Endodermal cell (in vitro differentiated cells): ENCODE measurements around the gene SPATA24. TPM values are rescaled to one million over a fixed set of nuclear protein-coding genes. Genes with fewer than 3 reads are reported as not detected.
"Not testable (repeated sequence)": the region's sequence is repeated elsewhere in the genome, so short reads cannot be mapped to it uniquely, and the experiment has no call there.

Experiments
- DNase-seq: peaks from one replicate; pipeline ENCODE4 v3.0.0-alpha.2; 2017
- H3K27ac ChIP-seq: 2 replicates; pipeline ENCODE4 v1.5.1; 2013; ENCODE audit warnings: mild to moderate bottlenecking, low read depth, low read length, moderate library complexity
- H3K27me3 ChIP-seq: 2 replicates; pipeline ENCODE4 v1.6.1; 2013; ENCODE audit warnings: mild to moderate bottlenecking, low read length, moderate library complexity; ENCODE audit not compliant: insufficient read depth, control insufficient read depth, poor library complexity, severe bottlenecking
- H3K36me3 ChIP-seq: 2 replicates; pipeline ENCODE4 v1.7.0; 2013; ENCODE audit warnings: mild to moderate bottlenecking, low read length, moderate library complexity; ENCODE audit not compliant: control insufficient read depth, insufficient read depth
- H3K4me1 ChIP-seq: one replicate; pipeline ENCODE4 v1.7.0; 2013; ENCODE audit warnings: low read length; ENCODE audit not compliant: control insufficient read depth, insufficient read depth
- H3K4me3 ChIP-seq: 2 replicates; pipeline ENCODE4 v1.5.1; 2013; ENCODE audit warnings: mild to moderate bottlenecking, low read length, moderate library complexity
- H3K9ac ChIP-seq: 2 replicates; pipeline ENCODE4 v1.6.1; 2013; ENCODE audit warnings: mild to moderate bottlenecking, low read length, moderate library complexity; ENCODE audit not compliant: poor library complexity, severe bottlenecking; ENCODE audit errors: extremely low read depth
- H3K9me3 ChIP-seq: 2 replicates; pipeline ENCODE4 v1.6.1; 2013; ENCODE audit warnings: mild to moderate bottlenecking, low read length, moderate library complexity; ENCODE audit not compliant: control insufficient read depth
- H3K27ac Mint-ChIP-seq: 2 replicates; pipeline ENCODE4 v1.8.0; 2020; ENCODE audit warnings: mixed read lengths
- H3K27me3 Mint-ChIP-seq: 2 replicates; pipeline ENCODE4 v1.8.0; 2021; ENCODE audit warnings: mild to moderate bottlenecking, mixed read lengths; ENCODE audit not compliant: insufficient read depth
- H3K36me3 Mint-ChIP-seq: 2 replicates; pipeline ENCODE4 v1.8.0; 2020; ENCODE audit warnings: low read depth, mixed read lengths
- H3K4me1 Mint-ChIP-seq: 2 replicates; pipeline ENCODE4 v1.8.0; 2020; ENCODE audit warnings: mixed read lengths
- H3K4me3 Mint-ChIP-seq: 2 replicates; pipeline ENCODE4 v1.8.0; 2020; ENCODE audit warnings: mild to moderate bottlenecking, moderate library complexity, mixed read lengths
- H3K9me3 Mint-ChIP-seq: 2 replicates; pipeline ENCODE4 v1.8.0; 2020; ENCODE audit warnings: mild to moderate bottlenecking, mixed read lengths
- CTCF ChIP-seq: fragments of 200-600 bp; sonication (generic); conservative IDR thresholded peaks from 2 replicates; pipeline ENCODE4 v1.5.0; 2021; ENCODE audit warnings: antibody characterized with exemption, mild to moderate bottlenecking
- WGBS, 2 experiments: methylation state at CpG; one replicate each; pipeline versions ENCODE4 v1.1.5 to v1.1.7; 2013; ENCODE audit warnings: missing lambda C conversion rate in 2 of 2, mixed read lengths in 1 of 2; ENCODE audit not compliant: insufficient coverage in 1 of 2, insufficient read length in 1 of 2; 5-methylcytosine and 5-hydroxymethylcytosine counted together
- total RNA-seq, 2 donors: library from RNA; stranded (reverse); fragmentation: NEBNext Ultra II Directional in 1 of 2; extraction: Animal tissue kit (Norgen Biotek cat#: 25700) in 1 of 2; gene quantifications; 2 replicates in 1 of 2; 3 replicates in 1 of 2; pipeline ENCODE4 v1.2.1, GENCODE V29; 2021

SPATA24 gene
- total RNA-seq, 2 donors from 2014 or later, result 9.8 to 10.6 TPM

- no peak for DNase-seq
- H3K4me3 ChIP-seq, result no peak overlapping the region
- Mint-ChIP-seq H3K4me1 (peaks cover 10% of the 10 kb centered on the region), H3K27ac (no peak overlapping the region), H3K36me3 (no peaks in the 10 kb centered on the region), H3K9me3 (no peaks in the 10 kb centered on the region), H3K4me3 (no peak overlapping the region), H3K27me3 (peaks cover 5% of the 10 kb centered on the region)
- no peak overlapping the region for H3K27ac ChIP-seq
- H3K27me3 ChIP-seq, result no peaks in the 10 kb centered on the region
- H3K36me3 ChIP-seq, result no peaks in the 10 kb centered on the region
- no peak for TF ChIP-seq CTCF
- H3K9me3 ChIP-seq, result no peaks in the 10 kb centered on the region
- no peaks in the 10 kb centered on the region for H3K4me1 ChIP-seq
- WGBS, 2 experiments, result 94 to 97% methylated on average over 3 to 5 of the region's 5 CpGs
- H3K9ac ChIP-seq, result no peak overlapping the region
Measured at GRCh38 chr5:139446956-139447779, 43.3 kb upstream of the SPATA24 start.

GRCh38 chr5:139445325-139446170 is 41.7 kb upstream of the SPATA24 start:
- no peak for TF ChIP-seq CTCF
- DNase-seq, result no peak
- Mint-ChIP-seq H3K4me1 (peaks cover 10% of the 10 kb centered on the region), H3K27me3 (peaks cover 6% of the 10 kb centered on the region), H3K36me3 (no peaks in the 10 kb centered on the region), H3K4me3 (no peak overlapping the region), H3K27ac (no peak overlapping the region), H3K9me3 (no peaks in the 10 kb centered on the region)
- H3K4me3 ChIP-seq, result no peak overlapping the region
- H3K36me3 ChIP-seq, result no peaks in the 10 kb centered on the region
- H3K27me3 ChIP-seq, result no peaks in the 10 kb centered on the region
- no peaks in the 10 kb centered on the region for H3K4me1 ChIP-seq
- no peaks in the 10 kb centered on the region for H3K9me3 ChIP-seq
- WGBS, 2 experiments, result 80 to 90% methylated on average over 5 to 7 of the region's 7 CpGs
- H3K9ac ChIP-seq, result no peak overlapping the region
- H3K27ac ChIP-seq, result no peak overlapping the region

- no peak for DNase-seq
- Mint-ChIP-seq H3K36me3 (no peaks in the 10 kb centered on the region), H3K27ac (no peak overlapping the region), H3K27me3 (peaks cover 6% of the 10 kb centered on the region), H3K4me1 (peaks cover 13% of the 10 kb centered on the region), H3K9me3 (no peaks in the 10 kb centered on the region), H3K4me3 (no peak overlapping the region)
- Histone ChIP-seq H3K9ac (no peak overlapping the region), H3K4me1 (no peaks in the 10 kb centered on the region), H3K27me3 (no peaks in the 10 kb centered on the region), H3K27ac (no peak overlapping the region), H3K36me3 (no peaks in the 10 kb centered on the region), H3K9me3 (no peaks in the 10 kb centered on the region), H3K4me3 (no peak overlapping the region)
- WGBS, 2 experiments, result 71 to 75% methylated on average over 3 to 4 of the region's 4 CpGs
- no peak for TF ChIP-seq CTCF
Measured at GRCh38 chr5:139443831-139444453, 40.1 kb upstream of the SPATA24 start.

GRCh38 chr5:139440416-139440815 is 36.5 kb upstream of the SPATA24 start:
- not testable (repeated sequence) for H3K9ac ChIP-seq, H3K27ac Mint-ChIP-seq, H3K4me1 ChIP-seq, H3K4me3 ChIP-seq, H3K36me3 ChIP-seq, H3K27ac ChIP-seq, H3K9me3 ChIP-seq, H3K27me3 ChIP-seq, H3K9me3 Mint-ChIP-seq, H3K4me3 Mint-ChIP-seq, DNase-seq, H3K27me3 Mint-ChIP-seq, H3K36me3 Mint-ChIP-seq
- WGBS, 2 experiments, result 90 to 94% methylated on average over 12 to 17 of the region's 17 CpGs
- peaks cover 20% of the 10 kb centered on the region for H3K4me1 Mint-ChIP-seq
